ENCODE measurements around the gene PDE1C.
A peak's percentile ranks its signal among the peaks of the same experiment; 100 is the strongest.

PDE1C gene

DNA sequence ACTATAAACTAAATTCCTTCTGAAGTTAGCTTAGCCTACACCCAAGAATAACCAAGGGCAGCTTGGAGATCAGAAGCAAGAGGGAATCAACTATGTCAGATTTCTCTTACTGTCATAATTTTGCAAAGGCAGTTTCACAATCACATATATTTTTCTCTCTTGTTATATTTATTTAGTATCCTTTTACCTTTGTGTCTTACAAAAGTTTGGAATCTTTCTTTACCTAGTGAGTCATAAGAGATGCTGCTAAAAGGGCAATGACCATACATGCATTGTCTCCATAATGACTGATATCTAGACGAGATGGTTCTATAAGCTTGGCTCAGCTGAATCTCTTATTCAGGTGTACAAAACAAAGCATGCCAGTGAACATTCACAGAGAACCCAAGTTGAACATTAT is 322.1 kb downstream of the PDE1C start:
- Histone ChIP-seq H3K4me1 (ENCODE audit: control insufficient read depth in 1 of 2, insufficient read depth in 2 of 2, low read length in 2 of 2) (no peaks in the 10 kb centered on the region), H3K18ac (ENCODE audit: low read length) (no peak overlapping the region), H3K79me1 (ENCODE audit: low read length) (no peaks in the 10 kb centered on the region), H2BK12ac (ENCODE audit: low read length) (no peak overlapping the region), H3K79me2 (ENCODE audit: control insufficient read depth, insufficient read depth, low read length, poor library complexity) (no peaks in the 10 kb centered on the region), H4K91ac (ENCODE audit: low read depth, low read length) (no peak overlapping the region), H2AFZ (ENCODE audit: insufficient read depth, low read length, poor library complexity) (no peak overlapping the region), H3K27me3 (ENCODE audit: insufficient read depth, low read length) (no peaks in the 10 kb centered on the region), H2AK5ac (ENCODE audit: low read length) (no peak overlapping the region), H3K36me3 (ENCODE audit: control insufficient read depth in 1 of 2, insufficient read depth in 2 of 2, low read length in 2 of 2) (no peaks in the 10 kb centered on the region), H3K9me3 (ENCODE audit: insufficient read depth, low read depth, low read length) (no peaks in the 10 kb centered on the region), H3K4me2 (ENCODE audit: low read length) (no peak overlapping the region), H3K27ac (ENCODE audit: low read depth, low read length) (no peak overlapping the region), H3K14ac (ENCODE audit: low read length) (no peak overlapping the region), H3K4me3 (ENCODE audit: low read depth, low read length) (no peak overlapping the region), H3K4ac (ENCODE audit: low read depth, low read length) (no peak overlapping the region), H2BK120ac (ENCODE audit: insufficient read depth, low read length, poor library complexity) (no peak overlapping the region), H4K8ac (ENCODE audit: low read depth, low read length) (no peak overlapping the region), H4K12ac (ENCODE audit: low read depth, low read length) (no peak overlapping the region), H3K23ac (ENCODE audit: low read length) (no peak overlapping the region), H3K9ac (ENCODE audit: low read length) (no peak overlapping the region), H2BK5ac (ENCODE audit: low read depth, low read length, poor library complexity) (no peak overlapping the region)
- no peak for DNase-seq
- WGBS (ENCODE audit: extremely low coverage, insufficient coverage, insufficient read length), result no CpG with 5 or more reads among the region's 1 CpG

DNA sequence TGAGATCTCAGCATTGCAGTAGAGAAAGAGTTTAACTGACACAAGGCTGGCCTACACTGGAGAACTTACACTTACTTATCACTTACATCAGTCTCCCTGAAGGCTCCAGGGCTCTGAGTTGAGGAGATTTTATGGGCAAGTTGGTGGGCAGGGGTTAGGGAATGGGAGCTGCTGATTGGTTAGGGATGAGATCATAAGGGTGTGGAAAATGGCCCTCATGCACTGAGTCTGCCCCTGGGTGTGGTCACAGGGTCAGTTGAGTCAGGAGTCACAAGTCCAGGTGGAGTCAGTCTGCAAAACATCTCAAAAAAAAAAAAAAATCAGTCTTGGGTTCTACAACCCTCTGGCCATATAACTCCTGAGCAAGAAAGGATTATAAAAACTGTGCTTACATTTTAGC is 322.7 kb downstream of the PDE1C start:
- H4K8ac ChIP-seq (ENCODE audit: low read depth, low read length), result no peak overlapping the region

DNA sequence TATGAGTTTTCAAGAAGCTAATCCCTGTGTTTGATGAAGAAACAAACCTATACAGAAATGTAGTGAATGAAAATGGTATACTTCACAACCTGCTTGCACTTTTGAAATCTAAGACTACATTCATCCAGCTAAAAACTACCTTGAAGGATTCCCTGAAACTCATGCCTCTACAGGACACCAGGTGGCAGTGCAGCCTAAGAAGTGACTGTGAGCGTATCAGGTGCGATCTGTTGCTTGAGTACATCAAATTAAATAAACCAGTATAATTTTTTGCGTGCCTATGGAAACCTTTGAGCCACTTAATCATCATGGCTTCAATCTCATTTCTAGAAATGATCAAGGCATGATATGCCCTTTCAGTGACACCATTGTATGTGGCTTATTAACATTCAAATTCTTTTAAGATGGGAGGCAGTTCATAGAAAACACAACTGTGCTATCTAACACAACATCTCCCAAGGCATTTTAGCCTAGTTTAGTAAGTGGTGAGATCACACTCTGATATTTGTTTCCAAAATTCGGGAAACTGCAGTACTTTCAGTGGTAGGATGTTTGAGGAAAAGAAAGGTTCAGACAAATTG is 325.8 kb downstream of the PDE1C start:
- Histone ChIP-seq H3K4me1 (ENCODE audit: control insufficient read depth in 1 of 2, insufficient read depth in 2 of 2, low read length in 2 of 2) (peaks cover 0 to 3% of the 10 kb centered on the region in 2 experiments), H3K23ac (ENCODE audit: low read length) (no peak overlapping the region), H3K27me3 (ENCODE audit: insufficient read depth, low read length) (no peaks in the 10 kb centered on the region), H3K4me3 (ENCODE audit: low read depth, low read length) (no peak overlapping the region), H2BK12ac (ENCODE audit: low read length) (no peak overlapping the region), H2AFZ (ENCODE audit: insufficient read depth, low read length, poor library complexity) (no peak overlapping the region), H2BK5ac (ENCODE audit: low read depth, low read length, poor library complexity) (no peak overlapping the region), H3K4me2 (ENCODE audit: low read length) (no peak overlapping the region), H3K79me1 (ENCODE audit: low read length) (no peaks in the 10 kb centered on the region), H4K8ac (ENCODE audit: low read depth, low read length) (no peak overlapping the region), H3K9ac (ENCODE audit: low read length) (no peak overlapping the region), H3K27ac (ENCODE audit: low read depth, low read length) (no peak overlapping the region), H4K91ac (ENCODE audit: low read depth, low read length) (no peak overlapping the region), H3K4ac (ENCODE audit: low read depth, low read length) (no peak overlapping the region), H3K36me3 (ENCODE audit: control insufficient read depth in 1 of 2, insufficient read depth in 2 of 2, low read length in 2 of 2) (no peaks in the 10 kb centered on the region), H3K18ac (ENCODE audit: low read length) (no peak overlapping the region), H3K79me2 (ENCODE audit: control insufficient read depth, insufficient read depth, low read length, poor library complexity) (no peaks in the 10 kb centered on the region), H2BK120ac (ENCODE audit: insufficient read depth, low read length, poor library complexity) (no peak overlapping the region), H3K14ac (ENCODE audit: low read length) (no peak overlapping the region), H2AK5ac (ENCODE audit: low read length) (no peak overlapping the region), H3K9me3 (ENCODE audit: insufficient read depth, low read depth, low read length) (no peaks in the 10 kb centered on the region), H4K12ac (ENCODE audit: low read depth, low read length) (no peak overlapping the region)
- no CpG with 5 or more reads among the region's 4 CpGs for WGBS (ENCODE audit: extremely low coverage, insufficient coverage, insufficient read length)
- DNase-seq, result peak; percentile 50 to 79

More for the DNA sequence above, 322.7 kb downstream of the PDE1C start:
- Histone ChIP-seq H3K4me2 (ENCODE audit: low read length) (no peak overlapping the region), H3K9me3 (ENCODE audit: insufficient read depth, low read depth, low read length) (no peaks in the 10 kb centered on the region), H3K79me1 (ENCODE audit: low read length) (no peaks in the 10 kb centered on the region), H3K4me3 (ENCODE audit: low read depth, low read length) (no peak overlapping the region), H2BK120ac (ENCODE audit: insufficient read depth, low read length, poor library complexity) (no peak overlapping the region), H2BK12ac (ENCODE audit: low read length) (no peak overlapping the region), H4K12ac (ENCODE audit: low read depth, low read length) (no peak overlapping the region), H3K9ac (ENCODE audit: low read length) (no peak overlapping the region), H3K18ac (ENCODE audit: low read length) (no peak overlapping the region), H3K4ac (ENCODE audit: low read depth, low read length) (no peak overlapping the region), H3K14ac (ENCODE audit: low read length) (no peak overlapping the region), H3K27me3 (ENCODE audit: insufficient read depth, low read length) (no peaks in the 10 kb centered on the region), H3K79me2 (ENCODE audit: control insufficient read depth, insufficient read depth, low read length, poor library complexity) (no peaks in the 10 kb centered on the region), H3K23ac (ENCODE audit: low read length) (no peak overlapping the region), H2AFZ (ENCODE audit: insufficient read depth, low read length, poor library complexity) (no peak overlapping the region), H4K91ac (ENCODE audit: low read depth, low read length) (no peak overlapping the region), H2AK5ac (ENCODE audit: low read length) (no peak overlapping the region), H3K27ac (ENCODE audit: low read depth, low read length) (no peak overlapping the region), H3K4me1 (ENCODE audit: control insufficient read depth in 1 of 2, insufficient read depth in 2 of 2, low read length in 2 of 2) (no peaks in the 10 kb centered on the region), H2BK5ac (ENCODE audit: low read depth, low read length, poor library complexity) (no peak overlapping the region), H3K36me3 (ENCODE audit: control insufficient read depth in 1 of 2, insufficient read depth in 2 of 2, low read length in 2 of 2) (no peaks in the 10 kb centered on the region)
- DNase-seq, result no peak

DNA sequence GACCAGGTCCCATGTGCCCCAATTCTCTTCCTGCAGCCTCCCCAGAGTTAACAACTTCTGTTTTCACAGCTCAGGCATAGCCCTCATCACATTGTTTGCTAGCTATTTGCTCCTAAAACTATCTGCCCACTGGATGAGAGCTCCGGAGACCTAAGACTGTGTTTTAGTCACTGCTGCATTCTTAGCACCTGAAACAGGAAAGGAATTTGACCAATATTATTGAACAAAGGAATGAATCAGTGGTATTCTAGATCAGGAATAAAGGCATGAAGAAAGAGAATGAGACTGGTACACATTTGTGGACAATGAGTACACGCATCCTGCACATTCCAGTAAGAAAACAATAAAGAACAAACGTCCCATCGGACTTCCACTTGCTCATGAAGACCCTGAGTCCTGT is 328.4 kb downstream of the PDE1C start:
- peak; percentile 14 to 78 for DNase-seq
- Histone ChIP-seq H3K9ac (ENCODE audit: low read length) (no peak overlapping the region), H4K8ac (ENCODE audit: low read depth, low read length) (no peak overlapping the region), H3K4me3 (ENCODE audit: low read depth, low read length) (no peak overlapping the region), H2AK5ac (ENCODE audit: low read length) (no peak overlapping the region), H2BK120ac (ENCODE audit: insufficient read depth, low read length, poor library complexity) (no peak overlapping the region), H3K18ac (ENCODE audit: low read length) (no peak overlapping the region), H3K4me2 (ENCODE audit: low read length) (no peak overlapping the region), H3K23ac (ENCODE audit: low read length) (no peak overlapping the region), H3K79me2 (ENCODE audit: control insufficient read depth, insufficient read depth, low read length, poor library complexity) (no peaks in the 10 kb centered on the region), H3K27me3 (ENCODE audit: insufficient read depth, low read length) (no peaks in the 10 kb centered on the region), H2AFZ (ENCODE audit: insufficient read depth, low read length, poor library complexity) (no peak overlapping the region), H4K91ac (ENCODE audit: low read depth, low read length) (no peak overlapping the region), H4K12ac (ENCODE audit: low read depth, low read length) (no peak overlapping the region), H3K36me3 (ENCODE audit: control insufficient read depth in 1 of 2, insufficient read depth in 2 of 2, low read length in 2 of 2) (no peaks in the 10 kb centered on the region), H2BK5ac (ENCODE audit: low read depth, low read length, poor library complexity) (no peak overlapping the region), H3K79me1 (ENCODE audit: low read length) (no peaks in the 10 kb centered on the region), H3K9me3 (ENCODE audit: insufficient read depth, low read depth, low read length) (no peaks in the 10 kb centered on the region), H3K4ac (ENCODE audit: low read depth, low read length) (no peak overlapping the region), H3K27ac (ENCODE audit: low read depth, low read length) (no peak overlapping the region), H3K4me1 (ENCODE audit: control insufficient read depth in 1 of 2, insufficient read depth in 2 of 2, low read length in 2 of 2) (peaks cover 0 to 3% of the 10 kb centered on the region in 2 experiments), H2BK12ac (ENCODE audit: low read length) (no peak overlapping the region), H3K14ac (ENCODE audit: low read length) (no peak overlapping the region)
- WGBS (ENCODE audit: extremely low coverage, insufficient coverage, insufficient read length), result no CpG with 5 or more reads among the region's 4 CpGs
